HepG2 (cell line): ENCODE results near the gene PRKAR1A. TPM values are rescaled to one million over a fixed set of nuclear protein-coding genes. Genes with fewer than 3 reads are reported as not detected.

Experiments used
- ATAC-seq: fragments of 200-7000 bp; cut with Tn5 transposase; 3 replicates; pipeline ENCODE4 v1.9.1; 2020; ENCODE audit warnings: mild to moderate bottlenecking, moderate library complexity
- BruUV-seq: library from RNA; stranded (reverse); fragments of 400-500 nt; replicated peaks from 2 replicates; lab custom pipeline; 2021; lab: Mats Ljungman, UMichigan
- CTCF ChIA-PET: fragments of 300-600 bp; formaldehyde crosslinking; extraction: SDS; loops from one replicate; lab custom pipeline; 2021; ENCODE audit warnings: low total read pairs, inconsistent platforms, low intra/inter-chr PET ratio; lab: Yijun Ruan, JAX
- POLR2A ChIA-PET: fragments of 350-600 bp; sonication (Branson Sonifier 250); formaldehyde crosslinking; loops from one replicate; lab custom pipeline; 2020; ENCODE audit warnings: antibody characterized with exemption, inconsistent platforms; lab: Yijun Ruan, JAX
- DNase-seq: peaks from one replicate; pipeline ENCODE4 v3.0.0-alpha.2; 2015; ENCODE audit warnings: low spot score
- FAIRE-seq: peaks from 3 replicates; lab custom pipeline; 2011; peaks lifted over from hg19 to GRCh38; lab: Jason Lieb, UNC
- H2AFZ ChIP-seq: one replicate; pipeline ENCODE4 v1.6.1; 2011; ENCODE audit warnings: low read length, inconsistent platforms
- H3K27ac ChIP-seq: fragments of 300-600 bp; 3 replicates; pipeline ENCODE4 v1.8.0; 2011; ENCODE audit warnings: mixed run types, mild to moderate bottlenecking, mixed read lengths, low read length, inconsistent platforms; ENCODE audit not compliant: insufficient read depth; ENCODE audit errors: extremely low read length
- H3K27me3 ChIP-seq, 2 experiments: fragments of 200-600 bp in 1 of 2; 2 replicates in 1 of 2; 3 replicates in 1 of 2; pipeline versions ENCODE4 v1.6.0 to v1.8.0; 2011; ENCODE audit warnings: low read length in 2 of 2, mild to moderate bottlenecking in 2 of 2, moderate library complexity in 2 of 2, inconsistent platforms in 1 of 2; ENCODE audit not compliant: insufficient read depth in 2 of 2, control insufficient read depth in 1 of 2
- H3K36me3 ChIP-seq, 2 experiments: fragments of 200-600 bp in 1 of 2; replicated peaks in 1 of 2; 2 replicates in 1 of 2; 3 replicates in 1 of 2; pipeline versions ENCODE4 v1.5.1 to v1.8.0; 2011; ENCODE audit warnings: low read length in 2 of 2, inconsistent platforms in 1 of 2; ENCODE audit not compliant: insufficient read depth in 2 of 2, control insufficient read depth in 1 of 2
- H3K4me1 ChIP-seq: 2 replicates; pipeline ENCODE4 v1.5.1; 2012; ENCODE audit warnings: low read length, inconsistent platforms; ENCODE audit not compliant: insufficient read depth
- H3K4me2 ChIP-seq: 2 replicates; pipeline ENCODE4 v1.6.0; 2011; ENCODE audit warnings: low read depth, low read length, inconsistent platforms
- H3K4me3 ChIP-seq, 3 experiments: fragments of 200-600 bp in 1 of 3; sonication (generic), shearing (Covaris generic) in 1 of 3; replicated peaks in 1 of 3; 2 replicates each; pipeline ENCODE4 v1.5.1; 2011 to 2016; ENCODE audit warnings: low read length in 3 of 3, inconsistent platforms in 2 of 3, low read depth in 2 of 3, mild to moderate bottlenecking in 2 of 3, control low read depth in 1 of 3, mixed read lengths in 1 of 3; ENCODE audit not compliant: insufficient read depth in 1 of 3
- H3K79me2 ChIP-seq: one replicate; pipeline ENCODE4 v1.6.1; 2011; ENCODE audit warnings: low read length, inconsistent platforms; ENCODE audit not compliant: insufficient read depth
- H3K9ac ChIP-seq: 2 replicates; pipeline ENCODE4 v1.6.0; 2011; ENCODE audit warnings: mild to moderate bottlenecking, low read depth, low read length, inconsistent platforms; ENCODE audit not compliant: insufficient read depth
- H3K9me3 ChIP-seq: 2 replicates; pipeline ENCODE4 v1.5.1; 2012; ENCODE audit warnings: mild to moderate bottlenecking, low read length
- H4K20me1 ChIP-seq: 2 replicates; pipeline ENCODE4 v1.6.0; 2011; ENCODE audit warnings: inconsistent platforms, mild to moderate bottlenecking, low read length, moderate library complexity; ENCODE audit not compliant: insufficient read depth
- ATF7 ChIP-seq, 2 experiments: fragments of 450-650 bp in 1 of 2; sonication (generic) in 1 of 2; formaldehyde crosslinking in 1 of 2; IDR thresholded peaks; 2 replicates each; pipeline versions ENCODE4 v1.4.0 to v1.6.1; 2016 to 2020; ENCODE audit warnings: antibody characterized with exemption in 1 of 2, mild to moderate bottlenecking in 1 of 2, missing genetic modification reagents in 1 of 2
- ATM ChIP-seq: fragments of 450-650 bp; IDR thresholded peaks from 2 replicates; pipeline ENCODE4 v1.7.1; 2017; ENCODE audit warnings: mild to moderate bottlenecking, borderline replicate concordance
- DMTF1 ChIP-seq: sonication (generic); formaldehyde crosslinking; IDR thresholded peaks from 2 replicates; pipeline ENCODE4 v1.4.0; 2020; ENCODE audit warnings: mild to moderate bottlenecking, missing genetic modification reagents
- FOXP1 ChIP-seq, 2 experiments: fragments of 450-650 bp in 1 of 2; IDR thresholded peaks; 2 replicates each; pipeline ENCODE4 v1.6.1; 2017 to 2018; ENCODE audit warnings: antibody characterized with exemption in 1 of 2
- SRSF9 ChIP-seq: fragments of 200-400 bp; formaldehyde crosslinking; IDR thresholded peaks from 2 replicates; pipeline ENCODE4 v1.6.1; 2018; ENCODE audit warnings: borderline replicate concordance, mild to moderate bottlenecking, low read depth, low read length; ENCODE audit not compliant: insufficient read depth, poor library complexity, severe bottlenecking
- TBP ChIP-seq: sonication (generic); formaldehyde crosslinking; IDR thresholded peaks from 2 replicates; pipeline ENCODE4 v1.5.0; 2020; ENCODE audit warnings: missing genetic modification reagents
- ZBTB40 ChIP-seq, 2 experiments: fragments of 450-650 bp in 1 of 2; sonication (generic) in 1 of 2; formaldehyde crosslinking in 1 of 2; IDR thresholded peaks; 2 replicates each; pipeline versions ENCODE4 v1.6.1 to v1.8.0; 2016 to 2022; ENCODE audit warnings: antibody characterized with exemption in 1 of 2, mild to moderate bottlenecking in 1 of 2, missing genetic modification reagents in 1 of 2
- ZNF335 ChIP-seq: sonication (generic); formaldehyde crosslinking; IDR thresholded peaks from 2 replicates; pipeline ENCODE4 v1.4.0; 2020; ENCODE audit warnings: missing genetic modification reagents
- WGBS: methylation state at CpG from one replicate; pipeline ENCODE4 v1.1.6; 2017; ENCODE audit warnings: low lambda C conversion rate; 5-methylcytosine and 5-hydroxymethylcytosine counted together
- in situ Hi-C: cut with HindIII; loops from 2 replicates; pipeline ENCODE4 v1.10.0; 2017; ENCODE audit warnings: low pct_unique_long_range_greater_than_20kb; ENCODE audit not compliant: extremely low pct_ligation_motif_present
- intact Hi-C: fragments of 100-400 bp; cut with micrococcal nuclease; formaldehyde crosslinking; loops from one replicate; pipeline ENCODE4 v1.10.0; 2022; ENCODE audit not compliant: unreplicated experiment
- polyA plus RNA-seq, 8 experiments: library from polyadenylated mRNA; depleted of rRNA in 3 of 8; stranded (reverse) in 7 of 8; unstranded in 1 of 8; fragments of >200 nt; fragmentation: Illumina TruSeq in 4 of 8; extraction: Trizol in 4 of 8; gene quantifications; 2 replicates each; pipeline versions ENCODE4 v1.2.1 to v1.2.3, GENCODE V29; 2011 to 2016; ENCODE audit warnings: low read depth in 4 of 8, missing spikeins in 1 of 8, mixed read lengths in 1 of 8; ENCODE audit not compliant: insufficient read depth in 1 of 8
- total RNA-seq, 5 experiments: library from RNA; depleted of rRNA; stranded (reverse); fragments of >200 nt; fragmentation: Illumina TruSeq; extraction: Trizol; gene quantifications; 2 replicates each; pipeline ENCODE4 v1.2.3, GENCODE V29; 2016; ENCODE audit warnings: low read depth in 1 of 5

The PRKAR1A gene
- total and polyA plus RNA-seq, 2 of the 13 experiments (the other 11 are each of a cell fraction or from before 2014, with no cell fraction given): 265 to 266 TPM

GRCh38 chr17:68573338-68573737 is 61.1 kb downstream of the PRKAR1A start:
- 98% methylated on average over 1 of the region's 1 CpG for WGBS
- FAIRE-seq: no peak
- ATAC-seq: no peak
- Histone ChIP-seq H3K9ac (no peak overlapping the region), H3K4me2 (no peak overlapping the region), H2AFZ (no peak overlapping the region), H3K9me3 (no peaks in the 10 kb centered on the region), H3K27ac (no peak overlapping the region), H3K36me3 (no peaks in the 10 kb centered on the region; a peak in 1 of 5 replicates), H4K20me1 (no peaks in the 10 kb centered on the region), H3K4me1 (no peaks in the 10 kb centered on the region), H3K4me3 (no peak overlapping the region), H3K27me3 (no peaks in the 10 kb centered on the region), H3K79me2 (no peaks in the 10 kb centered on the region)
- in situ Hi-C loops (loop anchor here (10.0 kb wide), 1 partner anchor 61 kb away; no protein-coding TSS in a partner anchor), intact Hi-C loops (no loop called here)
- ChIA-PET CTCF (no interaction called here), POLR2A (no interaction called here)
- TF ChIP-seq ZNF335: no peak
- TF ChIP-seq SRSF9: peak; percentile 90
- TF ChIP-seq ATF7 (IDR thresholded peaks at IDR 0.05): peak; percentile 23; the same call in 1 of the 2 replicates
- TF ChIP-seq ATF7 (CRISPR knock-in tag; IDR thresholded peaks at IDR 0.05): no peak
- TF ChIP-seq FOXP1 (IDR thresholded peaks at IDR 0.05): 0 out of 2 replicates have a peak, but pooled peaks have one; percentile 12
- no peak for TF ChIP-seq FOXP1 (CRISPR knock-in tag; IDR thresholded peaks at IDR 0.05)
- TF ChIP-seq ATM: peak; percentile 42; the same call in 1 of the 2 replicates
- peak; percentile 25; the same call in 1 of the 2 replicates for TF ChIP-seq ZBTB40 (IDR thresholded peaks at IDR 0.05)
- TF ChIP-seq ZBTB40 (CRISPR knock-in tag; IDR thresholded peaks at IDR 0.05): no peak
- no peak for TF ChIP-seq DMTF1 (CRISPR knock-in tag)
- no peak for TF ChIP-seq TBP (CRISPR knock-in tag)
- DNase-seq: no peak
- BruUV-seq: no TSS peak
